Activated CD4-positive, alpha-beta memory T cell treated with anti-CD3 and anti-CD28 coated beads for 36 hours (primary cell): Measurements from ENCODE around the gene CADM1. TPM values are rescaled to one million over a fixed set of nuclear protein-coding genes. Genes with fewer than 3 reads are reported as not detected.

ENCODE experiments used
- CTCF ChIA-PET: fragments of 350-600 bp; sonication (Branson Sonifier 250); formaldehyde crosslinking; loops from one replicate; lab custom pipeline; 2021; ENCODE audit warnings: antibody characterized with exemption, inconsistent platforms; lab: Charles Lee
- POLR2A ChIA-PET: fragments of 350-600 bp; sonication (Branson Sonifier 250); formaldehyde crosslinking; loops from one replicate; lab custom pipeline; 2021; ENCODE audit warnings: antibody characterized with exemption; lab: Charles Lee
- DNase-seq: peaks from one replicate; pipeline ENCODE4 v3.0.0-alpha.2; 2020
- H3K27ac Mint-ChIP-seq: one replicate; pipeline ENCODE4 v1.8.0; 2021; ENCODE audit warnings: mixed read lengths
- H3K27me3 Mint-ChIP-seq: one replicate; pipeline ENCODE4 v1.8.0; 2021; ENCODE audit warnings: mixed read lengths
- H3K36me3 Mint-ChIP-seq: one replicate; pipeline ENCODE4 v1.8.0; 2021; ENCODE audit warnings: mixed read lengths
- H3K4me1 Mint-ChIP-seq: one replicate; pipeline ENCODE4 v1.8.0; 2021; ENCODE audit warnings: low read depth, mixed read lengths
- H3K4me3 Mint-ChIP-seq: one replicate; pipeline ENCODE4 v1.8.0; 2021; ENCODE audit warnings: mild to moderate bottlenecking, mixed read lengths
- H3K9me3 Mint-ChIP-seq: one replicate; pipeline ENCODE4 v1.8.0; 2021; ENCODE audit warnings: mixed read lengths
- intact Hi-C: fragments of 100-400 bp; cut with micrococcal nuclease; formaldehyde crosslinking; loops from one replicate; pipeline ENCODE4 v1.15.1; 2023
- total RNA-seq, 2 experiments: library from RNA; stranded (reverse); gene quantifications; one replicate each; pipeline ENCODE4 v1.2.3, GENCODE V29; 2021

The CADM1 gene
- total RNA-seq, 2 experiments from 2014 or later = 0.95 to 1.5 TPM

- DNase-seq = no peak
- ChIA-PET CTCF (no interaction called here), POLR2A (no interaction called here)
- Mint-ChIP-seq H3K36me3 (no peaks in the 10 kb centered on the region), H3K4me3 (no peak overlapping the region), H3K27ac (no peak overlapping the region), H3K27me3 (no peaks in the 10 kb centered on the region), H3K9me3 (no peaks in the 10 kb centered on the region), H3K4me1 (no peaks in the 10 kb centered on the region)
- intact Hi-C loops = no loop called here
Measured at GRCh38 chr11:115244296-115244695, 259.9 kb downstream of the CADM1 start.

- CTCF ChIA-PET = interaction anchor here (0.6 kb wide), 1 partner anchor 94 kb away, joined by 3 read pairs; no protein-coding TSS in a partner anchor
- POLR2A ChIA-PET = no interaction called here
- Mint-ChIP-seq H3K27ac (no peak overlapping the region), H3K4me3 (no peak overlapping the region), H3K27me3 (no peaks in the 10 kb centered on the region), H3K4me1 (no peaks in the 10 kb centered on the region), H3K36me3 (no peaks in the 10 kb centered on the region), H3K9me3 (no peaks in the 10 kb centered on the region)
- no peak for DNase-seq
- intact Hi-C loops = no loop called here
Measured at GRCh38 chr11:115242982-115243381, 261.2 kb downstream of the CADM1 start.

- Mint-ChIP-seq H3K9me3 (no peaks in the 10 kb centered on the region), H3K36me3 (no peaks in the 10 kb centered on the region), H3K27me3 (no peaks in the 10 kb centered on the region), H3K4me3 (no peak overlapping the region), H3K27ac (no peak overlapping the region), H3K4me1 (no peaks in the 10 kb centered on the region)
- DNase-seq = no peak
- ChIA-PET POLR2A (interaction anchor here (1.1 kb wide), 1 partner anchor 17 kb away, joined by 3 read pairs; no protein-coding TSS in a partner anchor), CTCF (interaction anchor here (0.7 kb wide), 1 partner anchor 193 kb away, joined by 3 read pairs; no protein-coding TSS in a partner anchor)
- intact Hi-C loops = no loop called here
Measured at GRCh38 chr11:115241899-115242298, 262.3 kb downstream of the CADM1 start.

- ChIA-PET POLR2A (no interaction called here), CTCF (no interaction called here)
- Mint-ChIP-seq H3K27ac (no peak overlapping the region), H3K36me3 (no peaks in the 10 kb centered on the region), H3K4me1 (no peaks in the 10 kb centered on the region), H3K9me3 (no peaks in the 10 kb centered on the region), H3K4me3 (no peak overlapping the region), H3K27me3 (no peaks in the 10 kb centered on the region)
- intact Hi-C loops = no loop called here
- no peak for DNase-seq
Measured at GRCh38 chr11:115238791-115239190, 265.4 kb downstream of the CADM1 start.

GRCh38 chr11:115238086-115238485 is 266.1 kb downstream of the CADM1 start:
- H3K4me1 Mint-ChIP-seq = no peaks in the 10 kb centered on the region
- no peaks in the 10 kb centered on the region for H3K36me3 Mint-ChIP-seq
- no peak overlapping the region for H3K27ac Mint-ChIP-seq
- intact Hi-C loops = no loop called here
- CTCF ChIA-PET = no interaction called here
- no peak for DNase-seq
- no peaks in the 10 kb centered on the region for H3K27me3 Mint-ChIP-seq
- POLR2A ChIA-PET = no interaction called here
- H3K4me3 Mint-ChIP-seq = no peak overlapping the region
- H3K9me3 Mint-ChIP-seq = no peaks in the 10 kb centered on the region

- Mint-ChIP-seq H3K27me3 (no peaks in the 10 kb centered on the region), H3K9me3 (no peaks in the 10 kb centered on the region), H3K27ac (no peak overlapping the region), H3K36me3 (no peaks in the 10 kb centered on the region), H3K4me3 (no peak overlapping the region), H3K4me1 (no peaks in the 10 kb centered on the region)
- intact Hi-C loops = no loop called here
- no peak for DNase-seq
- ChIA-PET POLR2A (no interaction called here), CTCF (no interaction called here)
Measured at GRCh38 chr11:115237578-115237977, 266.6 kb downstream of the CADM1 start.

GRCh38 chr11:115234794-115235193 is 269.4 kb downstream of the CADM1 start:
- intact Hi-C loops = no loop called here
- Mint-ChIP-seq H3K4me3 (no peak overlapping the region), H3K36me3 (no peaks in the 10 kb centered on the region), H3K27me3 (peaks cover 1% of the 10 kb centered on the region), H3K27ac (no peak overlapping the region), H3K9me3 (no peaks in the 10 kb centered on the region), H3K4me1 (no peaks in the 10 kb centered on the region)
- DNase-seq = no peak
- ChIA-PET CTCF (no interaction called here), POLR2A (no interaction called here)

GRCh38 chr11:115226556-115226955 is 277.7 kb downstream of the CADM1 start:
- Mint-ChIP-seq H3K4me3 (no peak overlapping the region), H3K36me3 (no peaks in the 10 kb centered on the region), H3K27me3 (peaks cover 16% of the 10 kb centered on the region), H3K4me1 (peaks cover 19% of the 10 kb centered on the region), H3K9me3 (no peaks in the 10 kb centered on the region), H3K27ac (no peak overlapping the region)
- no peak for DNase-seq
- POLR2A ChIA-PET = no interaction called here
- intact Hi-C loops = no loop called here
- CTCF ChIA-PET = no interaction called here

GRCh38 chr11:115224551-115224950 is 279.7 kb downstream of the CADM1 start:
- intact Hi-C loops = loop anchor here (5.0 kb wide), 1 partner anchor 278 kb away; the partner anchor contains the start of gene CADM1
- no peak overlapping the region for H3K27ac Mint-ChIP-seq
- CTCF ChIA-PET = no interaction called here
- no peak for DNase-seq
- H3K4me3 Mint-ChIP-seq = no peak overlapping the region
- H3K27me3 Mint-ChIP-seq = peaks cover 15% of the 10 kb centered on the region
- no peaks in the 10 kb centered on the region for H3K9me3 Mint-ChIP-seq
- POLR2A ChIA-PET = no interaction called here
- no peaks in the 10 kb centered on the region for H3K36me3 Mint-ChIP-seq
- peaks cover 21% of the 10 kb centered on the region for H3K4me1 Mint-ChIP-seq

GRCh38 chr11:115222863-115223530 is 281.2 kb downstream of the CADM1 start:
- no peaks in the 10 kb centered on the region for H3K36me3 Mint-ChIP-seq
- DNase-seq = no peak
- intact Hi-C loops = loop anchor here (1.0 to 5.0 kb wide), 3 partner anchors 29 to 702 kb away; partner anchors contain the start of gene CADM1
- H3K9me3 Mint-ChIP-seq = no peaks in the 10 kb centered on the region
- peak overlapping the region; percentile 23 for H3K27ac Mint-ChIP-seq
- peaks cover 30% of the 10 kb centered on the region for H3K4me1 Mint-ChIP-seq
- CTCF ChIA-PET = interaction anchor here (0.6 kb wide), 1 partner anchor 1630 kb away, joined by 3 read pairs; no protein-coding TSS in a partner anchor
- no peak overlapping the region for H3K4me3 Mint-ChIP-seq
- peaks cover 24% of the 10 kb centered on the region for H3K27me3 Mint-ChIP-seq
- POLR2A ChIA-PET = interaction anchor here (0.9 to 1.6 kb wide), 2 partner anchors 26 to 28 kb away, joined by 3 to 5 read pairs; no protein-coding TSS in a partner anchor

- H3K4me1 Mint-ChIP-seq = peaks cover 35% of the 10 kb centered on the region
- intact Hi-C loops = loop anchor here (1.0 to 5.0 kb wide), 3 partner anchors 28 to 703 kb away; partner anchors contain the start of gene CADM1
- ChIA-PET CTCF (no interaction called here), POLR2A (interaction anchor here (0.9 to 1.6 kb wide), 2 partner anchors 25 to 28 kb away, joined by 3 to 5 read pairs; no protein-coding TSS in a partner anchor)
- DNase-seq = peak; percentile 63
- peaks cover 22% of the 10 kb centered on the region for H3K27me3 Mint-ChIP-seq
- H3K9me3 Mint-ChIP-seq = no peaks in the 10 kb centered on the region
- H3K4me3 Mint-ChIP-seq = no peak overlapping the region
- peak overlapping the region; percentile 23 for H3K27ac Mint-ChIP-seq
- no peaks in the 10 kb centered on the region for H3K36me3 Mint-ChIP-seq
Measured at GRCh38 chr11:115222218-115222862, 281.9 kb downstream of the CADM1 start.

- Mint-ChIP-seq H3K27me3 (peaks cover 24% of the 10 kb centered on the region), H3K4me1 (peaks cover 35% of the 10 kb centered on the region), H3K4me3 (no peak overlapping the region)
Measured at GRCh38 chr11:115221461-115222069, 282.6 kb downstream of the CADM1 start.

More at GRCh38 chr11:115221461-115222069, 282.6 kb downstream of the CADM1 start:
- Mint-ChIP-seq H3K36me3 (no peaks in the 10 kb centered on the region), H3K27ac (no peak overlapping the region), H3K9me3 (no peaks in the 10 kb centered on the region)
- POLR2A ChIA-PET = interaction anchor here (1.6 kb wide), 1 partner anchor 27 kb away, joined by 5 read pairs; no protein-coding TSS in a partner anchor
- CTCF ChIA-PET = no interaction called here
- DNase-seq = no peak
- intact Hi-C loops = loop anchor here (1.0 to 5.0 kb wide), 3 partner anchors 27 to 704 kb away; partner anchors contain the start of gene CADM1
